Measurements from ENCODE around the gene PITX2.

PITX2 gene

DNA sequence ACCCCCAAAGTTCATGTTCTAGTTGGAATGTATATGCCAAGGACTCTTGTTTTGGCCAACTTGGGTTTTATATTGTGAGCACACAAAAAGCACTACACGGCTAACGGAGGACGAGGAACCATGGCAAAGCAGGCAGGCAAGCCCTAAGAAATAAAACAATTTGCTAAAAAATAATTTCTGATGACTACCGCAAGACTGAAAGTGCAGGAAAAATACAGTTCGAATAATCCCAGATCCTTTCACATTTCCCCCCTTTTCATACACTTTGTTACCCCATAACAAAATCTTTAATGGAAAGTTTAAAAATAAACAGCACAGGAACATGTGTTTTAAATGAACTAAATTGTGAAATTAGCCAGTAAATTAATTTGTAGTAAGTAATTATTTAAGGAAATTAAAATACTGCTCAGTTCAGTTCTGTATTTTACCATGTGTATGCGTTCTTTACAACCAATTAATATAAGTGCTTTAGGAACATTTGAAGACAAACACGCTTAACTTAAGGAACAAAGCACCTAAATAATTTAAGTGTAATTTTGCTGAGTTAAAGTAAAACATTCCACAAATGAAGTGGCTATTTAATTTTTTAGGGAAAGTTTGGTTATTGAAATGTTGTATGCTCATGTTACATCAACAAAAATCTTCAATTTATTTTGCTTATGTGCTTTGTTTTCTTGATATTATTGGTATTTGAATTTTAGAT lies 12.4 kb upstream of the PITX2 start:
- Histone ChIP-seq H3K4me3 (ENCODE audit: low read length) (peak overlapping the region; percentile 90), H3K4me2 (ENCODE audit: low read length) (peak overlapping the region; percentile 99), H3K9me3 (replicated peaks; ENCODE audit: low read length) (no peaks in the 10 kb centered on the region), H3K36me3 (ENCODE audit: insufficient read depth, low read length) (peaks cover 18% of the 10 kb centered on the region), H3K4me1 (ENCODE audit: control insufficient read depth, insufficient read depth, low read length) (peaks cover 19% of the 10 kb centered on the region), H3K27me3 (ENCODE audit: control insufficient read depth, insufficient read depth, low read length) (no peaks in the 10 kb centered on the region), H3K9ac (ENCODE audit: low read depth, low read length) (peak overlapping the region; percentile 79)

DNA sequence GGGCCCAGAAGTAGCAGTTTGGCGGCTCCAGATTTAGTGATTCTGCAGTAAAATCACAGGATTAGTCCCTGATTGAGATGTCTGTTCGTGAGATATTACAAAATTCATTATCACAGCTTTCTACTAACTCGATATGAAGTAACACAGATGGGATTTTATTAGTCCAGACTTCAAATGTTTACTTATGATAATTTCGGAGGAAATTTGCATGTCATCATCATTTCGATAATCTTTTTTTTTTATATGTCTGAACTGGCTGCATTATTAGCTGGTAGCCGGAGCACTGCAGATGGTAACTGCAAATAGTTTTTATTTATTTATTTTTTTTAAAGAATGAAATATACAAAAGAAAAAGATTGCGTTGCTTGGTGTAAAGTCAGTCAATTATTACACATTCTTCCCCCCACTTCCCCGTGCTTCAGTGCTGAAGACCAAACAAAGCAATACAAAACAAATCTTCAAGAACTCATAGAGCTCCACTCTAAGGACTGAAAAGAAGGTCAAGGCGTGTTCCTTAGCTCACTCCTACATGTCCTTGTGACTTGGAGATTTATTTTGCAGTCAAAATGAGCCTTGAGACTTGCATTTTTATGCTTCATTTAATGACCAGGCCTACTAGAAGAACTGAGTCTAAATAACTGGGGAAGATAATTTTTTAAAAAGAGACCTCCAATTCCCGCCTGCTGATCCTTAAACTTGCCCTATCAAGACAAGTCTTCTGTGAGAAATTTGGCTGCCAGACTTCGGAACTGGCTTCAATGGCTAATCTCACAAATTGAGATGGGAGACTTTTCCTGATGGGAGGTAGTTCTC lies 11.7 kb upstream of the PITX2 start:
- H3K9ac ChIP-seq (ENCODE audit: low read depth, low read length): peak overlapping the region; percentile 79
- H3K9me3 ChIP-seq (replicated peaks; ENCODE audit: low read length): no peaks in the 10 kb centered on the region

DNA sequence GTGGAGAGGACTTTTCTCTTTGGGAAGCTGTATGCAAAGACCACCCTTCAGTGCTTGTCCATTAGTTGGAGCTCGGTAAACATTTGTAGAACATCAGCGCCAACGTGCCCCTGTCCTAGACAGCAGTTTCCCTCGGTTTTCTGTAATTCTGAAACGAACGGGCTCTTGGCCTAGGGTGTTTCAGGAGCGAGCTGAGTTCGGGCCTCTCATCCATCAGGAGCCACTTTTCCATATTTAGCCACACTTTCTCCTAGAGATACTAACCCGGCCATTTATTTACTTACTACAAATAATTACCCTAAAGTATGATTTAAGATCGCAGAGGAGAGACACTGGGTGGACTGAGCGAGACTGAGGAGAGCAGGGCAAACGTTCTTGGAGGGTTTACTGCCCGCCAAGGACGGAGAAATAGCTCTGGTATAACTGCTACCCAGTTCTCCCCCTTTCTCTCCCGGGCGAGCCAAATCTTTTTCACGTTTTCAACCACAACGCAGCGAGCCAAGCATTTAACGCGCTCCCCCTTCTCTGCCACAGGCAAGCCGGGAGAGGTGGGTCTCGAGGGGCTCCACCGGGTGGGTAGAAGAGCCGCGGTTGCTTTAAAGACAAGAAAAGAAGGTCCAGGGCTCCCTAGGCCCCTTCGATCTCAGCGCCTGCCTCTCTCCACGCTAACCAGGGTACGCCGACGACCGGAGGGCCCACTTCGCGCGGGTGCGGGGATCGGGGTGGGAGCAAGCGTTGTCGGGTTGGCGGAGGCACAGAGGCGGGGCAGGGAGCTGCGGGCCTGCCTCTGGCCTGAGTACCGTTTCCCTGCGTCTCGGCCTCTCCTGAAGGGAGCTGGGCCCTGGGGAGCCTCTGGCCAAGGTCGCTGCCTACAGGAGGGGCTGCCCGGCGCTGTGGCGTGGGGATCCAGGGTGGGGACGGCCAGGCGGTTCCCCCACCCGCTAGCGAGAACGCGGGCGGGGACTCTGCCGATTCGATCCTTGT lies 10.8 kb upstream of the PITX2 start:
- H3K9me3 ChIP-seq (replicated peaks; ENCODE audit: low read length): no peaks in the 10 kb centered on the region
- peak overlapping the region; percentile 90 for H3K4me3 ChIP-seq (ENCODE audit: low read length)

More for the DNA sequence above, 11.7 kb upstream of the PITX2 start:
- H3K27me3 ChIP-seq (ENCODE audit: control insufficient read depth, insufficient read depth, low read length): no peaks in the 10 kb centered on the region
- H3K4me3 ChIP-seq (ENCODE audit: low read length): peak overlapping the region; percentile 90
- H3K36me3 ChIP-seq (ENCODE audit: insufficient read depth, low read length): peaks cover 22% of the 10 kb centered on the region
- H3K4me1 ChIP-seq (ENCODE audit: control insufficient read depth, insufficient read depth, low read length): peaks cover 19% of the 10 kb centered on the region
- H3K4me2 ChIP-seq (ENCODE audit: low read length): peak overlapping the region; percentile 99

DNA sequence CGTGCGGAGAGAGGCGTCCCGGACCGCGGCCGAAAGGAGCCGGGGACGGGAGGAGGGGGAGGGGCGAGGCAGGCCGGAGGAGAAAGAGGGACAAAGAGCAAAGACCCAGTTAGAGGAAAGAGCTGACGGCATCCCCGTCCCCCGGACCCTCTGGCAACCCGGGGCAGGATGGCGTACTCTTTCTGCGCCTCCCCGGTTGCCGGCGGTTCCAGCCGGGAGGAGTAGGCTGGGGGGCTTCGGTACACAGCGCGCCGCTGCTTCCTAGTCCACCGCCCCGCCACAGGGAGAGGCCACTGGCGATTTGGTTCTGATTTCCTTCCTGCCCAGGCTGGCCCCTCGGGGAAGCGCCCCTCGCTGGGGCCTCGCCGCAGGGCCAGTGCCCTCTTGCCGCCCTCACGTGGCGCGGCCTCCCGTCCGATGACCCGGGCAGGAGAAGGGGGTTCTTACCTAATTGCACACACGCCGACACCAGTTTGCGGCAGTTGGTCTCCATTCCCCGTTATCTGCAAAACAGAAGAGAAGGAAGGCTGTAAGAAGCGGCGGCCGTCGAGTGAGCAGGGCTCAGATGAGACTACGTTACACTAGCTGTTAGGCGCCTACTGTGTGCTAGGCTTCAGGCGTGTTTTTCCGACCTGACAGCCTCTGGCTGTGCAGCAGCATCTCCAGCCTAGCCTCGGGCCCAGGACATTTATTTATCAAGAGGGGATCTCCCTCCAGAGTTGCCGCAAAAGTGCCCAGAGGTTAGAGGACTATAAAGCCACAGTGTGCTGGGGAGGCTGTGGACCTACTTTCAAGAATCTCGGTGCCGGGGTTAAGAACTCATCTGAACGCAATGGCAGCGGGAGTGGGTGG lies 9.9 kb upstream of the PITX2 start:
- Histone ChIP-seq H3K4me3 (ENCODE audit: low read length) (peak overlapping the region; percentile 90), H3K9ac (ENCODE audit: low read depth, low read length) (no peak overlapping the region), H3K27me3 (ENCODE audit: control insufficient read depth, insufficient read depth, low read length) (no peaks in the 10 kb centered on the region), H3K4me2 (ENCODE audit: low read length) (peak overlapping the region; percentile 99), H3K9me3 (replicated peaks; ENCODE audit: low read length) (no peaks in the 10 kb centered on the region), H3K36me3 (ENCODE audit: insufficient read depth, low read length) (peaks cover 28% of the 10 kb centered on the region), H3K4me1 (ENCODE audit: control insufficient read depth, insufficient read depth, low read length) (peaks cover 18% of the 10 kb centered on the region)

More for the DNA sequence above, 10.8 kb upstream of the PITX2 start:
- no peaks in the 10 kb centered on the region for H3K27me3 ChIP-seq (ENCODE audit: control insufficient read depth, insufficient read depth, low read length)
- H3K36me3 ChIP-seq (ENCODE audit: insufficient read depth, low read length): peaks cover 28% of the 10 kb centered on the region
- peak overlapping the region; percentile 79 for H3K9ac ChIP-seq (ENCODE audit: low read depth, low read length)
- peaks cover 19% of the 10 kb centered on the region for H3K4me1 ChIP-seq (ENCODE audit: control insufficient read depth, insufficient read depth, low read length)
- H3K4me2 ChIP-seq (ENCODE audit: low read length): peak overlapping the region; percentile 99

DNA sequence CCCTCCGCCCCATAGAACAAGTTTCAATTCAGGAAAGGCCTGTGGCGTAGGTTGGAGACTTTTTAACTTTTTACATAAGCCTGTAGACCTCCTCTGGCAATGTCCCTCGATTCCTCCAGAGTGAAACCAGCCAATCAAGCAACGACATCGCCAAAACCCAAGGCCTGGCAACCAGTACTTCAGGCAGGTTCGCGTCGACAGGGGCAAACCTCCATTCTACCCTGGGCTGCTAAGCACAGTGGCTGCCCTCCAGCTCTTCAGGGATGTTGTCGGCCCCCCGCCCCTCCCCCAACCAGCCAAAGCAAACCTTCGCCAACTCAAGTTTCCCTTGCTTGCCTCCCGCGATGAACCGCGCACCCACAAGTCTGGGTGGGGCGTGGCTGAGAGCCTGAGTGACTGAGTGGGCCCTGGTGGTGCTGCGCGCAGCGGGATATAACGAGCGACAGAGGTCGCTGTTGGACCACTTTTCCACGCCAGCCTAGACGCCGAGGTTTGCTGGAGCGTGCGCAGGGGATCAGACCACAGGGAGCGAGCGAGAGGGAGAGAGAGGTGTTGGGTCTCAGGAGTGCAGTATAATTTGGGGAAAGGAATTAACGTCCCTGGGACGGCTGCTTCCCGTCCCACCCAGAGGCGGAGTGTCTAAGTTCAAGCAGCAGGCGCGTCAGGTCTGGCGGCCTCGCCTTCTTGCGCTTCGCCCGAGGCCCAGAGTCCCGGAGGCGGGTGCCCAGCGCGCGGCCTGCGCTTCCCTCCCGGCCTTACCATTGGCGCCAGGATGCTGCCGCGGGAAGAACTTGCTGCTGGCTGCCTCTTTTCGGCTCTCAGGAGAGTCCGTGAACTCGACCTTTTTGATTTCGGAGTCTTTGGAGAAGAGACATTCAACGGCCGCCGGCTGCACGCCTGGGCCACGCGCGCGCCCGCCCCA lies 9.0 kb upstream of the PITX2 start:
- Histone ChIP-seq H3K4me2 (ENCODE audit: low read length) (peak overlapping the region; percentile 29), H3K4me3 (ENCODE audit: low read length) (no peak overlapping the region), H3K9ac (ENCODE audit: low read depth, low read length) (no peak overlapping the region), H3K36me3 (ENCODE audit: insufficient read depth, low read length) (peaks cover 28% of the 10 kb centered on the region), H3K9me3 (replicated peaks; ENCODE audit: low read length) (no peaks in the 10 kb centered on the region), H3K4me1 (ENCODE audit: control insufficient read depth, insufficient read depth, low read length) (peaks cover 12% of the 10 kb centered on the region), H3K27me3 (ENCODE audit: control insufficient read depth, insufficient read depth, low read length) (no peaks in the 10 kb centered on the region)

DNA sequence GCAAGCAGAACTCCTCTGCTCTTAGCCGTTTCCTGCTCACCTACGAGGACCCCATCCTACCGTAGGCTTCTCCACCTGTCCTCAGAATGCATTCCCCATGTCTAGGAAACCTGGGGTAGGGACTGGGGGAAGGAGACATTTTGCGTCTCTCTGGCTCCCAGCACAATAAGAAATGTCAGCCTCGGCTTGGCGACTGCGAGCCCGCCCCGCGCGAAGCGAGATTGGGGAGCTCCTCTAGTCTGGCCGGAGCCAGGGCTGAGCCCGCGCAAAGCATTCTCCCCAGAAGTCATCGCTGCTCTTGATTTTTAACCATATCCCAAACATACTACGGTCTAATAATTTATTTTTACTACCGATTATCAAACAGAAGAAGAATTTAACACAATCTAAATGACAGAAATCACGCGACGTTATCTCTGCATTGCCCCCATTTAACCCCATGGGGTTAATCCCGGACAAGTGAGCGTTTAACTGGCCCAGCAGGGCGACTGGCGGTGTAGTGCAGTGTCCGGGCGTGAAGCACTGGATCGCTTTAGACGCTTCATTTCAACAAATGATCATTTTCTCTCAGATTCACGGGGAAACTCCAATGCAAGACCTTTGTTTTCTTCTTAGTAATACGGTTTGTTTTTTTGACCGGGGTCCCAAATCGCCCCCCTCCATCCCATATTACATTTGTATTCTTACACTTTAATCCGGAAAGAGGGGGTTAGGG lies 8.0 kb upstream of the PITX2 start:
- Histone ChIP-seq H3K9me3 (replicated peaks; ENCODE audit: low read length) (no peaks in the 10 kb centered on the region), H3K4me3 (ENCODE audit: low read length) (no peak overlapping the region), H3K36me3 (ENCODE audit: insufficient read depth, low read length) (peaks cover 34% of the 10 kb centered on the region), H3K27me3 (ENCODE audit: control insufficient read depth, insufficient read depth, low read length) (no peaks in the 10 kb centered on the region), H3K9ac (ENCODE audit: low read depth, low read length) (no peak overlapping the region), H3K4me2 (ENCODE audit: low read length) (no peak overlapping the region), H3K4me1 (ENCODE audit: control insufficient read depth, insufficient read depth, low read length) (peaks cover 12% of the 10 kb centered on the region)

DNA sequence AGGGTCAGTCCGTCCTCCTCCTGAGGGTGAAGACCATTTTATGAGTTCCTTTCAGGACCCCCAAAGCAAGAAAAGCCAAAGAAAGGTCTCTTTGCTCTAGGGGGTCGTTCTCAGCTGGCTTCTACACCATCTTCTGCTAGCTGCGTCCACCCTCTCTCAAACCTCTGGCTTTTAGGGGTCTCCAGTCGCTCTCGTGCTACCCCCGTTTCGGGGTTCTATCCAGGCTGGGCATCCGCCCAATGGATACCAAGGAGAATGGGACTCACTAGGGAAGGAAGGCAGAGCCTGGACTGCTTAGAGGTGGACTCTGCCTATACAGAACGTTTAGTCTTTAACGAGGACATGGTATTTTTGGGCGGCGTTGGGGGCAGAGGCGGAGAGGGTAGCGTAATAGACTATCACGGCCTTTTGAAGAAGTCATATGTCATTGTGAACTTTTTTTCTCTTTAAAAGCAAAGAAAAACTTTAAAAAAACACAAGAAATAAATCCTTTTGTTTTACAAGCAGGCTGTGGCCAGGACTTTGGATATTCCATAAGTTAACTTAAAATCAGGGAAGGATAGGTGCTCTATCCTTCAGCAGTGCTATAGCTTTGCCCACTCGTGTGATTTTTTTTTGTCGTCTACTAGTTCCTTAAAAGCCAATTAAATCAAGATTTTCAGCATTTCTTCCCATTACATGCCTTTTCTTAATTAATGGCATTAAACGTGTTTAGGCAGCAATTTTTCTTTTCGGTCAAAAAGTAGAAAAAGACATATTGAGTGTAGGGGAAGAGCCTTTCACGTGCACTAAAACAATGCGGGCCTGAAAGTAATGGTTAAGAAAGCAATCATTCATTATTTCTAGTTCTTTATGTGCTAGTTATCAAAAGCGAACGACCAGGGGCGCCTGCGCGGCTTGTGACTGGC lies 7.2 kb upstream of the PITX2 start:
- no peak overlapping the region for H3K4me3 ChIP-seq (ENCODE audit: low read length)
- no peaks in the 10 kb centered on the region for H3K9me3 ChIP-seq (replicated peaks; ENCODE audit: low read length)
- H3K4me2 ChIP-seq (ENCODE audit: low read length): no peak overlapping the region
- no peak overlapping the region for H3K9ac ChIP-seq (ENCODE audit: low read depth, low read length)
- peaks cover 37% of the 10 kb centered on the region for H3K36me3 ChIP-seq (ENCODE audit: insufficient read depth, low read length)
- H3K27me3 ChIP-seq (ENCODE audit: control insufficient read depth, insufficient read depth, low read length): no peaks in the 10 kb centered on the region
- peaks cover 12% of the 10 kb centered on the region for H3K4me1 ChIP-seq (ENCODE audit: control insufficient read depth, insufficient read depth, low read length)

DNA sequence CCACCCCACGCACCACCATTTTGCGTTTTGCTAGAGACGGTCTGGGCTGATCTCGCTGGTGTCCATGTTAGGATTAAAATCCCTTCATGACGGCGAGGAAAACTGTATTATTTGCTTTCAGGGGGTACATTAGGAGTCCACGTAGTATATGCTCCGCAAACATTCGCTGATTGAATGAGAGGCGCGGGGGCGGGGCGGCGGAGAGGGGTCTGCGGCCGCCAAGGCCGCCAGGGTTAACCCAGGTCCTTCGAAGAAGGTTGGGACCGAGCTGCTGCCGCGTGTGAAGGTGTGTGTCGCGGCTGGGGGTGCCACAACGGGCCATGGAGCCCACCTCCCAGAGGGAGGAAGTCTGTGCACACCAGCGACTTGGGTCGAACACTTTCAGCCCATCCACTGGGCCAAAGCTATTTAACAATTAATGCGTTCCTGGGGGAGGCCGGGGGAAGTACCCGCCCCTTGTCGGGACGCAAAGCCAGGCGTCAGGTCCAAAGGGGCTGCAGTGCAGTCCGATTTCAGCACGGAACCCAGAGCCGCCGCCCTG lies 6.4 kb upstream of the PITX2 start:
- H3K4me2 ChIP-seq (ENCODE audit: low read length): no peak overlapping the region
- no peak overlapping the region for H3K4me3 ChIP-seq (ENCODE audit: low read length)
- H3K4me1 ChIP-seq (ENCODE audit: control insufficient read depth, insufficient read depth, low read length): peaks cover 12% of the 10 kb centered on the region
- no peak overlapping the region for H3K9ac ChIP-seq (ENCODE audit: low read depth, low read length)
- peaks cover 37% of the 10 kb centered on the region for H3K36me3 ChIP-seq (ENCODE audit: insufficient read depth, low read length)
- H3K27me3 ChIP-seq (ENCODE audit: control insufficient read depth, insufficient read depth, low read length): no peaks in the 10 kb centered on the region
- no peaks in the 10 kb centered on the region for H3K9me3 ChIP-seq (replicated peaks; ENCODE audit: low read length)
